HG03565 (cell line): ENCODE results near the gene SPRR1A.

ENCODE experiments used
- ATAC-seq: cut with Tn5 transposase; IDR thresholded peaks from one replicate; pipeline ENCODE4 v1.9.1; 2021; ENCODE audit warnings: mild to moderate bottlenecking, moderate library complexity; ENCODE audit not compliant: unreplicated experiment

The SPRR1A gene

DNA sequence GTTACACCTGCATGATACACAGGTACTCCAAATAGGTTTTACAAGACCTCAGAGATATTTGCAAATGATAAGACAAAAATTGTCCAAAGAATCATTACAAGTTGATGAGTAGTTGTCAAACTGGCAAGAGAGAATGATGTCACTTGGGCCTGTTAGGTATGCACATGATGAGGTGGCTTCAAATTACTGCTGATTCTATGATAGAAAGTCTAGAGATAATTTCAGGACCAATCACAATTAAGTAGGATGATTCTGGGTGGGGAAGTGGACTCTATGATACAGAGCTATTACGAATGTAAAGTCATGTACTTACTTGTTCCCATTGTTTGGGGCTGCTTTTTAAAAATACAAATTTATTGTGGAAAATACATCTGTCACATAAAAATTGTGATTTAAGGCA is 41.9 kb downstream of the SPRR1A start:
- no peak for ATAC-seq

DNA sequence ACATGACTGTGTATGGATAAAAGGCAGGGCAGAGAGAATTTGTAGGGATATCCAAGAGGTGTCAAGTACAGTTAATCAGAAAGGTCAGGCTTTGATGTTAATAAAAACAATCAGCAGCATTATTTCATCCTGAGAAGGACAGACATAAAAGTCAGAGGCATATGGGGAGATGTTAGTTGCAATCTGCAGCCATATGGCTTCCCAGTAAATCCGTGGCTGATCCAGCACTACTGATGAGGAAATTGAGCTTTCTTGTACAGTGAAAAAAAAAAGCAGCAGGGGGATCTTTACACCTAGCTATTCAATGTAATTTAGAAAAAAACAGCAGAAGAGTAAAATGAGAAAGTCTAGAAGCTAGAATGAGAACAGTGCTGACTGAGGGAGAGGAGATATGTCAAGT is 44.9 kb downstream of the SPRR1A start:
- no peak for ATAC-seq

DNA sequence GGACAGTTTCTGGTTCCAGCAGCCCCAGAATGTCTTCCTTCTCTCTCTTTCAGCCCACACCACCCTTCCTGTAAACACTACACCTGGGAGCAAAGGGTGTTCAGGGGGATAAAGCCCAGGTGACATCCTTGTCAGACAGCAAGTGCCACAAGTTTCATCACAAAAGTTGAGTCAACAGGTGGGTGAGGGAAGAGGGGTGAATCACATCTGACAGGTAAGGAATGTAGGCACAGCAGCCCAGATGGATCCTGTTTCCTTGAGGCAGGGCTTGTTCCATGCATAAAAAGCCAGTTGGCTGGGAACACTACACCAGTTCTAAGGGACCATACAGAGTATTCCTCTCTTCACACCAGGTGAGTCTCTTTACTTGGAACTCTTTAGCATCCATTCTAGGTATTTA is 47.0 kb downstream of the SPRR1A start, which contains the start of gene SPRR1B:
Gene SPRR1B, plus strand, starts transcription at position 309 of the 400 bp plus-strand sequence. CDS start 1,143 bp downstream, outside the sequence.
- no peak for ATAC-seq

DNA sequence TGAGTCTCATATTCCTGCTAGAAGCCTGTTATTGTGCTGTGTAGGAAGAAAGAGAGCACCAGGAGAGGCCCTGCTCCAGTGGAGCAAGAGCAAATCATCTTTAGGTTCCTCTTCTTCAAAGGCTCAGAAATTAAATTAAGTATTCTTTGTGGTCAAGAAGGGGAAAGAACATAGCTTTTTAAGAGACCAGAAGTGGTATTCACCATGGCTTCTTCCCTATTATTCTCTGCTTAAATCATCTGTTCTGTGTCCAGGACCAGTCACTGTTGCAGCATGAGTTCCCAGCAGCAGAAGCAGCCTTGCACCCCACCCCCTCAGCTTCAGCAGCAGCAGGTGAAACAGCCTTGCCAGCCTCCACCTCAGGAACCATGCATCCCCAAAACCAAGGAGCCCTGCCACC is 48.2 kb downstream of the SPRR1A start:
- no peak for ATAC-seq

DNA sequence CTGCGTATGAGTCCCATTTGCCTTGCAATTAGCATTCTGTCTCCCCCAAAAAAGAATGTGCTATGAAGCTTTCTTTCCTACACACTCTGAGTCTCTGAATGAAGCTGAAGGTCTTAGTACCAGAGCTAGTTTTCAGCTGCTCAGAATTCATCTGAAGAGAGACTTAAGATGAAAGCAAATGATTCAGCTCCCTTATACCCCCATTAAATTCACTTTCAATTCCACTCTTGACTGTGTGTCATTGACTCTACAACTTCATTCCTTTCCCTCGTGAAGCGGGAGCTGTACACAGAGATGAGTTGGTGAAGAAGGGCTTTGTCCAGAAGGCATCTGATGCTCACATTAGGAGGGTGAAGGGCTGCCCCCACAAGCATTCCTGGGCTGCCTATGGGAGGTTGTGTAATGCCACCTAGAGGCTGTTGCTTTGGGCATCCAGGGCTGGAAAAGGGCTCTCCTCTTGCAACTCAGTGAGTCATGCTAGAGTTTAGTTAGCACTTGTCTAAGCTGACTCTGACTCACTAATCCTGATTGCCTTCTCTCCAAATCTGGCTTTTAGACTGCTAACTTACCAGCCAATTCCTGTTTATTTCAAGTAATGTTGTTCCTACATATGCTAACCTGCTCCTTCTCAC is 48.9 kb downstream of the SPRR1A start:
- ATAC-seq, result no peak

DNA sequence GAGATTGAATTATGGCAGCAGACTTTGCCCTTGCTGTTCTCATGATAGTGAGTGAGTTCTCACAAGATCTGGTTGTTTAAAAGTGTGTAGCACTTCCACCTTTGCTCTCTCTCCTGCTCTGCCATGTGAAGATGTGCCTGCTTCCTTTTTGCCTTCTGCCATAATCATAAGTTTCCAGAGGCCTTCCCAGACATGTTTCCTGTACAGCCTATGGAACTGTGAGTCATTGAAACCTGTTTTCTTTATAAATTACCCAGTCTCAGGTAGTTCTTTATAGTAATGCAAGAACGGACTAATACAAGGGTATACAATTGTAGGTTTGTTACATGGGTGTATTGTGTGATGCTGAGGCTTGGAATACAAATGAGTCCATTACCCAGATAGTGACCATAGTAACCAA is 51.3 kb downstream of the SPRR1A start:
- ATAC-seq, result no peak
